ENCODE results near the gene MACIR.

The MACIR gene

GRCh38 chr5:103247118-103247517, 11.4 kb upstream of the MACIR start:
- no peak for DNase-seq

GRCh38 chr5:103249068-103249467, 9.5 kb upstream of the MACIR start:
- DNase-seq: no peak

- no peak for DNase-seq
Observed at GRCh38 chr5:103254921-103255320, 3.6 kb upstream of the MACIR start.

- DNase-seq: no peak
Observed at GRCh38 chr5:103255691-103256090, 2.9 kb upstream of the MACIR start.

DNA sequence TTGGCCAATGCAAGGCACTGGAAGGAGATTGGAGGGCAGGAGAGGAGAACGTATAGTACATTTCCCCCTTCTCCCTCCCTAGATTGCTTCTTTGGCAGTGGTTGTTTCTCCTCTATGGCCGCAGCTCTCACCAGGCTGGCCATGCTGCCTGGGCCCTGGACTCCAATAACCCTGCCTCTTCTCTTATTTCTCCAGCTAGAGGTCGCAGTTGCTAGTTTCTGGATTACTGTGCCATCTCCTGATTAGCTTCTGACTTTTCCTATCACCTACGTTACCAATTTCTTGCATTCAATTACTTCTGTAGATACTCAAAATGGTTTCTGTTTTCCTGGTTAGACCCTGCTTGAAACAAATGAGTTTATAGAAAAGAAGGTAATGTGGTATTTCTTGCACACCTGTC, 2.4 kb upstream of the MACIR start:
- no peak for DNase-seq

- DNase-seq: peak; percentile 86
Observed at GRCh38 chr5:103258957-103259704, 568 bp downstream of the MACIR start.

DNA sequence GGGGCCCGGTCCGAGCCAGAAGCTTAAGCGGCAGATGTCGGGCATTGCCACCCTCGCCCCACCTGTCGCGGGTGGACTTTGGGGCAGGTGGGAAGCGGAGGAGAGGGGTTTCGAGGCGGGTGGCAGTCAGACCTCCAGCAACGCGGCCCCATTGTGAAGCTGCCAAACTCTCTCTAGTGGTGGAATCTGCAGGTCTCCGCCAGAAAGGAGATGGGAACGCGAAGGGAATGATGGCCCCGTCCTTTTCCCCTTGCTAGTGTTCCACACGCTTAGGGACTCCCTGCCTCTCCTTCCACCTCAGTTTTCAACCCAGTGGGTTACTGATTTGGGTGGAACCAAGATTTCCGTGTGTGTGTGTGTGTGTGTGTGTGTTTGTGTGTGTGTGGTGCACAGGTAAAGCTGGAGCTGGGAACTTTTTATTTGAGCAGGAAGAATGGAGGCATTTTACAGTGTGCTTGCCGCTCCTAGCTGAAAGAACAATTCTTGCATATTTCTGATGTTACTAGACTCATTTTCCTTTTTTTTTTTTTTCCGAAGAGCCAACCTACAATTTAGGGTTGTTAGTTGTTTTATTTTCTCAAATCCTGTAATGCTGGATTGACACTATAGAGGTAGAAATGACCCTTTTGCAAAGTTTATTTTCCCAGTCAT, 1.3 kb downstream of the MACIR start:
- no peak for DNase-seq

DNA sequence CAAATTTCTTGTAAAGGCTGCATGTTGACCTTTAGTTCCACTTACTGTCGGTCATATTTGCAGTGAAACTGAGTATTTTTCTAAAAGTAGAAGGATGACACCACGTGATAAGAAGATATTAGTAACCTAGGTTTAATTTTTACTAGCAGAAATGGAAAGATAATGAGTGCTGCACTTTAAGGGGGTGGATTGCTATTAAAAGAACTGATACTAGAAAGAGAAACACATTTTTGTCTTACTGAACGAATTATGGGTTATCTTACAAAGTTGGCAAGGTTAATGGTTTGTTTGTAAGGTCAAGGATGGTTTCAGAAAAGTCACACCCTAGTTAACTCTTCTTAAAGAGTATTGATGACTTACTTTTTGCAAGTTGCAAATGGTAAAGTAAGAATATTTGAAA, 2.4 kb downstream of the MACIR start:
- DNase-seq: peak; percentile 32

GRCh38 chr5:103262422-103262871, 3.9 kb downstream of the MACIR start:
- DNase-seq: no peak

- no peak for DNase-seq
Observed at GRCh38 chr5:103263054-103263453, 4.5 kb downstream of the MACIR start.

DNA sequence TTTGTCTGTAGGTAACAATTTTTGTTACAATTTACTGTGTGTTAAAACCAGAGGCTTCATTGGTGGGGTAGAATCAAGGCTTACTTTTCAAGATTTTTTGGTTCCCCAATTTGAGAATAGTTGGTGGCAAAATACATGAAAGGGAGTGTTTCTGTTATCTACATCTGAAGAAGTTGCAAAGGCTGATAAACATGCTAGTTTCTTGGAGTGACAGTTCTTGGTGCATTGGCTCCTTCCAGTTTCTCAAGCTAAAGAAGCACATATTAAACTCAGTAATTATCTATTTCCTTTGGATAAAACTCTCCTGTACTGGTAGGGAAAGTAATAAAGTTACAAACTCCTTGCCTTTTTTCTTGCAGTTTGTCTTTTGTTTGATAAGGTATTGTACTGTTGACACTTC, 5.9 kb downstream of the MACIR start:
- no peak for DNase-seq

GRCh38 chr5:103270581-103270980, 12.0 kb downstream of the MACIR start:
- no peak for DNase-seq

GRCh38 chr5:103271570-103272289, 13.2 kb downstream of the MACIR start:
- DNase-seq: peak; percentile 31

DNA sequence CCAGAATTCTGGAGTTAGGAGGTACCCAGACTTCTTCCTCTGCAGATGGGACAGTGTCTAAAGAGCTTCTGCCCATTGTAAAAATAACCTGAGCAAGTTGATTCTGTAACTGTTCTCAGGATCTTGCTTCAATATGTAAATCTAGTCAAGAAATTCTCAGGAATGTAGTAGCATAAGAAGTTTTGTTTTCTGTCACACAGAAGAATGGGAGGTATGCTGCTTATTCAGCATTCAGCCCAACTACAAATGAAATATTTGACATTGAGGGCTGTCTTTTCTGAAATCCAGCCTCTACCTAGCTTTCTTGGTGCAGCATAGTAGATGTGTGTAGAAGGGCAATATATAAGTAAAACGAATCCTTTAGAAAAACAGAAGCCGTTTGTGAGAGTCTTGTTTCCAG, 13.8 kb downstream of the MACIR start:
- no peak for DNase-seq

DNA sequence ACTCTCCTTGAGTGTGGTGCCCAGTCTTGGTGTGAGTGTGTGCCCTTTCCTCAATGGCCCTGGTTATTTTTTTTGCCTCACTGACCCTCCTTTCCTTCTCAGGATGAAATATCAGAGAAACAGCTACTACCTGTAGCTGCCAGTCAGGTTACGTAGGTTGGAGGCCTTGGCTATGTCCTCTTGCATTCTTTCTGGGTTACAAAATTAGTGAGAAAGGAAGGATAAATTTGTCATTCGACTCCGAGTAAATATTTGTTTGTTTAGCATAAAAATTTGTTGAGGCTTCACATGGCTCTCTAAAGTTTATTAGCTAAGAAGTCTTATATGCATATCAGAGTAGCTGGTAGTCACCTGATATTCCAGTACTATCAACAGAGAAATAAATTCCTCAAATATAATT, 15.4 kb downstream of the MACIR start:
- no peak for DNase-seq

DNA sequence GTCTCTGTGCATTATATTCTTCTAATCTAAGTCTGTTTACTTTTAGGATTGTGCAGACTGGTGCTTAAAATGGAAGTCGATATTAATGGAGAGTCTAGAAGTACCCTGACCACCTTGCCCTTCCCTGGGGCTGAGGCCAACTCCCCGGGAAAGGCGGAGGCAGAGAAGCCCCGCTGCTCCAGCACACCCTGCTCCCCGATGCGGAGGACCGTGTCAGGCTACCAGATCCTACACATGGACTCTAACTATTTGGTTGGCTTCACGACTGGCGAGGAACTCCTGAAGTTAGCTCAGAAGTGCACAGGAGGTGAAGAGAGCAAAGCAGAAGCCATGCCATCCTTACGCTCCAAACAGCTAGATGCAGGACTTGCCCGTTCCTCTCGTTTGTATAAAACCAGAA, 17.3 kb downstream of the MACIR start:
- DNase-seq: no peak

GRCh38 chr5:103280967-103281366, 22.4 kb downstream of the MACIR start:
- DNase-seq: no peak

DNA sequence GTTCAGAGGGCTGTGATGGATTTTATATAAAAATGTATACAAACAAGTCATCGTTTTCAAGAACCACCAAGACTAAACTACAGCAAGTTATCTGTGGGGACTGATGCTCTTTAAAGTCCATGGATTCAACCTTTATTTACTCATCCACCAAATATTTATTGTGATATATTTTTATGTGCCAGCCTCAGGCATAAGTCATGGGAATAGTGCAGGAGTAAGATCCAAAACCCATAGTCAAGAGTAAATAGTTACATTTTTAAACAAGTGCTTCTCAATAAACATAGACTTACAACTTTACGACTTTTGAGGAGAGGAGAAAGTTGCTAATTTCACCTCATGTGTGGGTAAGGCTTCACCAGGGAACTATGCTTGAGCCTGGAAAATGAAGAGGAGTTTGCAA, 24.6 kb downstream of the MACIR start:
- DNase-seq: no peak

DNA sequence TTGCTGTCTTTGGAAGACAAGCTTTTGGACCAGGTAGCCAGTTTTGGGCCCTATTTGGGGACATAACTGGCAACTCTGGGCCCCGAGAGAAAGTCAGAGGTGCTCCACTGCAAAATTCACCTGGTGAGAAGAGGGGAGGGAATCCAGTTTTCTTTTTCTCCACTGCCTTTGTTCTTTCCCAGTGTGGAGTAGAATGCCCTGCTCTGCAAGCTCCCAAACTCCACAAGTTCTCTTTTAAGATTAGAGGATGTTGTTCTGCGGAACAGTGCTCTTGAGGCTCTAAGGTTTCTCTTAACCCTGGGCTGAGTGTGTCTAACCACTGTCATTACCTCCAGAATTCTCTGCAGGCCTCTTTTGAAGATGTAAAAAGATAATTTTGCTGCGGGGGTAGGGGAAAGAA, 25.3 kb downstream of the MACIR start:
- DNase-seq: no peak

DNA sequence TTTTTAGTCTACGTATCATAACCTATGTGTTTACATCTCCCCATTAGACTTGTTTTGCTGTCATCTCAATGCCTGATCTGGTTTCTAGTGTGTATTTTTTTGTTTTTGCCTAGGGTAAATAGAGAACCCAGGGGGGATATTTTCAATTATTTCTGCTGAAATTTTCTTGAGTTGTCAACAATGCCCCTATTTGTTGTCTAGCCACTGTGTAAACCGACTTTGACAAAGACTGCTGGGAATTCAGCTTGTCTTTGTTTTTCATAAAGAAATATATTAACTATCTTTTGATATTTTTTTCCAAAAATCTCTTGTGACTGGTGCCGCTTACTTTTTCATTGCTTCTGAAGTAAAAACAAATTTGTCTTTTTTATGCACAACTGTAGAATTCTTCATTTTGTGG, 28.1 kb downstream of the MACIR start:
- DNase-seq: no peak

GRCh38 chr5:103289024-103289423, 30.5 kb downstream of the MACIR start:
- no peak for DNase-seq

- DNase-seq: no peak
Observed at GRCh38 chr5:103290846-103291245, 32.3 kb downstream of the MACIR start.

- no peak for DNase-seq
Observed at GRCh38 chr5:103291606-103292005, 33.0 kb downstream of the MACIR start.

- no peak for DNase-seq
Observed at GRCh38 chr5:103293099-103293498, 34.5 kb downstream of the MACIR start.
